K562 (cell line): ENCODE measurements around the gene CBLC. TPM values are rescaled to one million over a fixed set of nuclear protein-coding genes. Genes with fewer than 3 reads are reported as not detected.

ENCODE experiments used
- FOXM1 ChIP-seq, 2 experiments: fragments of 450-650 bp in 1 of 2; sonication (generic) in 1 of 2; formaldehyde crosslinking in 1 of 2; IDR thresholded peaks; 2 replicates each; pipeline versions ENCODE4 v1.6.1 to v1.9.0; 2017 to 2022; ENCODE audit warnings: low read depth in 2 of 2, mild to moderate bottlenecking in 2 of 2, missing genetic modification reagents in 1 of 2, moderate library complexity in 1 of 2
- KAT7 ChIP-seq: sonication (generic); formaldehyde crosslinking; IDR thresholded peaks from 2 replicates; pipeline ENCODE4 v1.8.0; 2022; ENCODE audit warnings: missing genetic modification reagents, mild to moderate bottlenecking, borderline replicate concordance
- PHF21A ChIP-seq: fragments of 450-650 bp; IDR thresholded peaks from 2 replicates; pipeline ENCODE4 v1.6.1; 2017; ENCODE audit warnings: low read depth, borderline replicate concordance
- RBM14 ChIP-seq: fragments of 200-400 bp; formaldehyde crosslinking; IDR thresholded peaks from 2 replicates; pipeline ENCODE4 v1.6.1; 2018; ENCODE audit warnings: low read depth, mild to moderate bottlenecking, low read length, moderate library complexity, borderline replicate concordance; ENCODE audit not compliant: insufficient read depth
- RFX5 ChIP-seq: IDR thresholded peaks from 2 replicates; pipeline ENCODE4 v1.6.1; 2011; ENCODE audit warnings: low read depth, mild to moderate bottlenecking, improper control_type of control experiment, low read length
- SFPQ ChIP-seq: fragments of 200-400 bp; formaldehyde crosslinking; IDR thresholded peaks from 2 replicates; pipeline ENCODE4 v1.6.1; 2017; ENCODE audit warnings: mild to moderate bottlenecking, low read depth, low read length, moderate library complexity
- SIN3A ChIP-seq, 2 experiments: fragments of 150-350 bp in 1 of 2; IDR thresholded peaks; 2 replicates each; pipeline ENCODE4 v1.6.1; 2011 to 2016; ENCODE audit warnings: borderline replicate concordance in 2 of 2, low read depth in 2 of 2, low read length in 2 of 2, mild to moderate bottlenecking in 2 of 2, moderate library complexity in 2 of 2; ENCODE audit not compliant: control insufficient read depth in 1 of 2
- THRAP3 ChIP-seq: fragments of 450-650 bp; IDR thresholded peaks from 2 replicates; pipeline ENCODE4 v1.6.1; 2016; ENCODE audit warnings: mild to moderate bottlenecking, inconsistent platforms, borderline replicate concordance
- ZBTB9 ChIP-seq: fragments of 450-650 bp; formaldehyde crosslinking; IDR thresholded peaks from 2 replicates; pipeline ENCODE4 v1.4.0; 2020; ENCODE audit warnings: mild to moderate bottlenecking, moderate library complexity
- ZNF277 ChIP-seq: fragments of 250-450 bp; sonication (Bioruptor Pico); IDR thresholded peaks from 2 replicates; pipeline ENCODE4 v1.8.0; 2022; ENCODE audit warnings: inconsistent platforms, mild to moderate bottlenecking, moderate library complexity, borderline replicate concordance
- polyA plus RNA-seq, 8 experiments: library from polyadenylated mRNA; depleted of rRNA in 4 of 8; stranded (reverse) in 5 of 8; unstranded in 3 of 8; fragments of >200 nt; fragmentation: Nextera tagmentation in 2 of 8; fragmentation: Illumina TruSeq in 1 of 8; extraction: Ambion mirVana in 2 of 8; extraction: Trizol in 1 of 8; gene quantifications; 2 replicates each; pipeline versions ENCODE4 v1.2.1 to v1.2.3, GENCODE V29; 2011 to 2014; ENCODE audit warnings: inconsistent platforms in 1 of 8, missing spikeins in 1 of 8
- total RNA-seq, 7 experiments: library from RNA; depleted of rRNA in 6 of 7; stranded (reverse); fragments of >200 nt in 6 of 7; fragmentation: Illumina TruSeq in 2 of 7; extraction: Trizol in 2 of 7; gene quantifications; 2 replicates each; pipeline versions ENCODE4 v1.2.1 to v1.2.3, GENCODE V29; 2011 to 2021; ENCODE audit warnings: low replicate concordance in 1 of 7

CBLC gene
- total and polyA plus RNA-seq, 9 of the 15 experiments (the other 6 are each of a cell fraction or from before 2014, with no cell fraction given): 0.09 TPM; not detected in 8

GRCh38 chr19:44741841-44742329, 35.8 kb upstream of the CBLC start (continued):
- TF ChIP-seq SIN3A (IDR thresholded peaks at IDR 0.05; ENCODE audit: borderline replicate concordance in 2 of 2, control insufficient read depth in 1 of 2, low read depth in 2 of 2, low read length in 2 of 2): no peak
- no peak for TF ChIP-seq THRAP3
- peak; percentile 87 for TF ChIP-seq ZBTB9 (CRISPR knock-in tag)
- no peak for TF ChIP-seq FOXM1 (IDR thresholded peaks at IDR 0.05; ENCODE audit: low read depth)
- TF ChIP-seq FOXM1 (CRISPR knock-in tag; IDR thresholded peaks at IDR 0.05; ENCODE audit: low read depth): no peak
- no peak for TF ChIP-seq RBM14
- no peak for TF ChIP-seq KAT7 (CRISPR knock-in tag)
- no peak for TF ChIP-seq ZNF277
- no peak for TF ChIP-seq RFX5
- TF ChIP-seq PHF21A: no peak
- no peak for TF ChIP-seq SFPQ
